ENCODE results near the gene TSPAN11. TPM values are rescaled to one million over a fixed set of nuclear protein-coding genes. Genes with fewer than 3 reads are reported as not detected.

TSPAN11 gene
- total RNA-seq, 1 experiment from 2014 or later = 4.6 TPM

GRCh38 chr12:30878024-30878423 lies 48.5 kb upstream of the TSPAN11 start:
- Mint-ChIP-seq H3K9me3 (no peaks in the 10 kb centered on the region), H3K36me3 (no peaks in the 10 kb centered on the region), H3K4me1 (peaks cover 14% of the 10 kb centered on the region), H3K27me3 (ENCODE audit: low read depth) (peaks cover 19% of the 10 kb centered on the region), H3K27ac (no peak overlapping the region), H3K4me3 (no peak overlapping the region)
- ChIA-PET POLR2A (interaction anchor here (0.7 to 0.8 kb wide), 2 partner anchors 15 to 91 kb away, joined by 3 to 6 read pairs; no protein-coding TSS in a partner anchor), CTCF (interaction anchor here (1.1 kb wide), 1 partner anchor 394 kb away, joined by 3 read pairs; no protein-coding TSS in a partner anchor)
- DNase-seq (ENCODE audit: low spot score) = no peak
- ATAC-seq = no peak
- TF ChIP-seq ZNF138 (CRISPR knock-in tag; conservative IDR thresholded peaks at IDR 0.05) = no peak
- no peak for TF ChIP-seq FOXP1 (CRISPR knock-in tag; IDR thresholded peaks at IDR 0.05; ENCODE audit: borderline replicate concordance)
- no peak for TF ChIP-seq ZNF425 (CRISPR knock-in tag; conservative IDR thresholded peaks at IDR 0.05)
- TF ChIP-seq HMGXB4 (CRISPR knock-in tag; IDR thresholded peaks at IDR 0.05) = no peak
- TF ChIP-seq ZNF317 (CRISPR knock-in tag; IDR thresholded peaks at IDR 0.05; ENCODE audit: borderline replicate concordance, low read depth) = no peak
- TF ChIP-seq MAX (CRISPR knock-in tag; IDR thresholded peaks at IDR 0.05) = no peak
- TF ChIP-seq NFATC4 (CRISPR knock-in tag; IDR thresholded peaks at IDR 0.05) = no peak

- ChIA-PET POLR2A (no interaction called here), CTCF (interaction anchor here (1.6 kb wide), 1 partner anchor 29 kb away, joined by 3 read pairs; no protein-coding TSS in a partner anchor)
- Mint-ChIP-seq H3K36me3 (no peaks in the 10 kb centered on the region), H3K9me3 (0 out of 2 replicates have a peak, but pooled peaks cover 2% of the 10 kb centered on the region), H3K27ac (no peak overlapping the region), H3K4me1 (peaks cover 12% of the 10 kb centered on the region), H3K4me3 (no peak overlapping the region), H3K27me3 (ENCODE audit: low read depth) (peaks cover 22% of the 10 kb centered on the region)
- ATAC-seq (no peak), DNase-seq (ENCODE audit: low spot score) (no peak)
- TF ChIP-seq ZNF263 (CRISPR knock-in tag; IDR thresholded peaks at IDR 0.05; ENCODE audit: low read depth) = no peak
- TF ChIP-seq CDX4 (CRISPR knock-in tag; IDR thresholded peaks at IDR 0.05; ENCODE audit: borderline replicate concordance) = no peak
- no peak for TF ChIP-seq GRHL2 (CRISPR knock-in tag; IDR thresholded peaks at IDR 0.05; ENCODE audit: insufficient replicate concordance, severe bottlenecking)
- no peak for TF ChIP-seq FOXP1 (CRISPR knock-in tag; IDR thresholded peaks at IDR 0.05; ENCODE audit: borderline replicate concordance)
- TF ChIP-seq MAX (CRISPR knock-in tag; IDR thresholded peaks at IDR 0.05) = no peak
- TF ChIP-seq NR3C1 (CRISPR knock-in tag; conservative IDR thresholded peaks at IDR 0.05; ENCODE audit: low read depth) = no peak
- TF ChIP-seq ZNF317 (CRISPR knock-in tag; IDR thresholded peaks at IDR 0.05; ENCODE audit: borderline replicate concordance, low read depth) = no peak
- no peak for TF ChIP-seq ATF3 (CRISPR knock-in tag; conservative IDR thresholded peaks at IDR 0.05)
- TF ChIP-seq HMGXB4 (CRISPR knock-in tag; IDR thresholded peaks at IDR 0.05) = no peak
- TF ChIP-seq ELF4 (CRISPR knock-in tag; IDR thresholded peaks at IDR 0.05; ENCODE audit: low read depth) = no peak
Observed at GRCh38 chr12:30880061-30880460, 46.5 kb upstream of the TSPAN11 start.
